ENCODE results near the gene RFX2.

- TF ChIP-seq CTCF (IDR thresholded peaks at IDR 0.05), result no peak
- no peak for TF ChIP-seq POLR2A (IDR thresholded peaks at IDR 0.05)
These were observed 67.2 kb downstream of the RFX2 start for GRCh38 chr19:6042776-6043726.
